AG10803 (cell line): Measurements from ENCODE around the gene KLHL35.
A peak's percentile ranks its signal among the peaks of the same experiment; 100 is the strongest.

ENCODE experiments used
- DNase-seq: peaks from one replicate; pipeline ENCODE4 v3.0.0; 2010; ENCODE audit warnings: low read depth
- H3K4me3 ChIP-seq: 2 replicates; pipeline ENCODE4 v1.5.1; 2011; ENCODE audit warnings: mild to moderate bottlenecking, low read length, control low read depth
- CTCF ChIP-seq: conservative IDR thresholded peaks from 2 replicates; pipeline ENCODE4 v1.5.1; 2011; ENCODE audit warnings: mild to moderate bottlenecking, low read length, control low read depth, inconsistent platforms

KLHL35 gene

GRCh38 chr11:75467311-75467710, 34.3 kb upstream of the KLHL35 start:
- no peak for TF ChIP-seq CTCF
- DNase-seq = no peak
- H3K4me3 ChIP-seq = no peak overlapping the region

GRCh38 chr11:75465701-75466531, 32.9 kb upstream of the KLHL35 start:
- DNase-seq = peak; percentile 71
- no peak for TF ChIP-seq CTCF
- no peak overlapping the region for H3K4me3 ChIP-seq

- DNase-seq = no peak
- no peak overlapping the region for H3K4me3 ChIP-seq
- no peak for TF ChIP-seq CTCF
Observed at GRCh38 chr11:75463106-75463774, 30.2 kb upstream of the KLHL35 start.

- no peak for DNase-seq
- H3K4me3 ChIP-seq = no peak overlapping the region
- TF ChIP-seq CTCF = no peak
Observed at GRCh38 chr11:75462117-75462653, 29.2 kb upstream of the KLHL35 start.

- peak; percentile 68 for DNase-seq
- H3K4me3 ChIP-seq = no peak overlapping the region
- no peak for TF ChIP-seq CTCF
Observed at GRCh38 chr11:75461151-75461550, 28.1 kb upstream of the KLHL35 start.

- no peak for DNase-seq
- no peak for TF ChIP-seq CTCF
- H3K4me3 ChIP-seq = no peak overlapping the region
Observed at GRCh38 chr11:75456596-75457183, 23.7 kb upstream of the KLHL35 start.
